Stimulated activated CD8-positive, alpha-beta memory T cell treated with anti-CD3 and anti-CD28 coated beads, Interleukin-2, amount 100 ng/mL, for 1 hour (primary cell): ENCODE data around the gene POU5F1.
"Not testable (repeated sequence)": the region's sequence is repeated elsewhere in the genome, so short reads cannot be mapped to it uniquely, and the experiment has no call there.

Source experiments
- DNase-seq, 2 donors: peaks; one replicate each; pipeline ENCODE4 v3.0.0-alpha.2; 2020; ENCODE audit warnings: low read depth in 2 of 2

Gene POU5F1

DNA sequence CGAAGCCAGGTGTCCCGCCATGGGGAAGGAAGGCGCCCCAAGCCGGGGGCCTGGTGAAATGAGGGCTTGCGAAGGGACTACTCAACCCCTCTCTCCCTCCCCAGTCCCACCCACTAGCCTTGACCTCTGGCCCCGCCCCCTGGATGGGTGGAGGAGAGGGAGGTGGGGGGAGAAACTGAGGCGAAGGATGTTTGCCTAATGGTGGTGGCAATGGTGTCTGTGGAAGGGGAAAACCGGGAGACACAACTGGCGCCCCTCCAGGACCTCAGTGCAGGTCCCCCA is at the start of gene POU5F1:
POU5F1 (minus strand) TSS at position 83 of the 282 bp plus-strand sequence; CDS start at position 21, 62 bp downstream.
- no peak for DNase-seq

DNA sequence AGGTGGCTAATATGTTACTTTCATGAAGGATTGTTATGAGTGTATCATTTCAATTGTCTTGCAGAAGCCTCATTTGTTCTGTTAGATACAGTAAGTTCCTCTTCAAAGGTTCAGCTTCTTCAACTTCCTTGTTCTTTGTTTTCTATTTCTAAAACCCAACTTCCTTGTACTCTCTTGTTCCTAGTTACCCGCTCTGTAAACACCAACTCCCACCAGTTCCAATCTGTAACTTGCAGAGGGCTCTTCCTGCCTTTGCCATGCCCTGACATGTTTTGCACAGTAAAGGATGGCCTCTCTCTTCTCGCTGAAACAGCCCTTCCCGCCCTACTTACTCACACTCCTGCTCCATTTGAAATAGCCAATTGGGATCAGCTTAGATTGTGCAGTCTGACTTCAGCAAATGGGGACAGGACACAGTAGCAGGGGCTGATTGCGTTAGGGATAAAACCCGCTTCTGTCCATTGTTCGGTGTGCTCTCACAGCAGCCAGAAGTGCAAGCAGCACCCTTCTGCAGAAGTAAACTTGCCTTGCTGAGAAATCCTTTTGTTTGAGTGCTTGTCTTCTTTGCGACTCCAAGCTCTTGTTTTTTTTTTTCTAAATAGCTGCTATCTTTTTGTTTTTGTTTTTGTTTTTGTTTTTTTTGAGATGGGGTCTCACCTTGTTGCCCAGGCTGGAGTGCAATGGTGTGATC is 45.9 kb upstream of the POU5F1 start:
- DNase-seq: no peak

DNA sequence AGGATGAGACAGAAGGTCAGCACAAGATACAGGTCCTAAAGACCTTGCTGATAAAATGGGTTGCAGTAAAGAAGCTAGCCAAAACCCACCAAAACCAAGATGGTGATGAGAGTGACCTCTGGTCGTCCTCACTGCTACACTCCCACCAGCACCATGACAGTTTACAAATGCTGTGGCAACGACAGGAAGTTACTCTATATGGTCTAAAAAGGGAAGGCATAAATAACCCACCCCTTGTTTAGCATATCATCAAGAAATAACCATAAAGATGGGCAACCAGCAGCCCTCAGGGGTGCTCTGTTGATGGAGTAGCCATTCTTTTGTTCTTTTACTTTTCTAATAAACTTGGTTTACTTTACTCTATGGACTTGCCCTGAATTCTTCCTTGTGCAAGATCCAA is 44.7 kb upstream of the POU5F1 start:
- DNase-seq: not testable (repeated sequence)

DNA sequence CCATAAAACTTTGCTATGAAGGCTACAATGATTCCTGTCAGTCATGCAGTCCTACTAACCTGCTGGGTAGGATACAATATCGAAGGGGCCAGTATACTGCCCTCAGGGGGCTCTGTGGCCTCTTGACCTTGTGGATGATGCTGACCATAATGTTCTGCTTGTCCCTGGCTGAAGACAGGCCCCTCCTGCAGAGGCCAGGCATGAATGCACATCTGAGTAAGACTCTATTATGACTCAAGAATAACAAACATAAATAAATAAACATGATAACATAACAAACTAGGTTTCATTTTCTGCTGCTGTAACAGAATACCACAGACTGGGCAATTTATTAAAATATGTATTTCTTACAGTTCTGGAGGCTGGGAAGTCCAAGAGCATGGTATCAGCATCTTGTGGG is 44.0 kb upstream of the POU5F1 start:
- DNase-seq: no peak

DNA sequence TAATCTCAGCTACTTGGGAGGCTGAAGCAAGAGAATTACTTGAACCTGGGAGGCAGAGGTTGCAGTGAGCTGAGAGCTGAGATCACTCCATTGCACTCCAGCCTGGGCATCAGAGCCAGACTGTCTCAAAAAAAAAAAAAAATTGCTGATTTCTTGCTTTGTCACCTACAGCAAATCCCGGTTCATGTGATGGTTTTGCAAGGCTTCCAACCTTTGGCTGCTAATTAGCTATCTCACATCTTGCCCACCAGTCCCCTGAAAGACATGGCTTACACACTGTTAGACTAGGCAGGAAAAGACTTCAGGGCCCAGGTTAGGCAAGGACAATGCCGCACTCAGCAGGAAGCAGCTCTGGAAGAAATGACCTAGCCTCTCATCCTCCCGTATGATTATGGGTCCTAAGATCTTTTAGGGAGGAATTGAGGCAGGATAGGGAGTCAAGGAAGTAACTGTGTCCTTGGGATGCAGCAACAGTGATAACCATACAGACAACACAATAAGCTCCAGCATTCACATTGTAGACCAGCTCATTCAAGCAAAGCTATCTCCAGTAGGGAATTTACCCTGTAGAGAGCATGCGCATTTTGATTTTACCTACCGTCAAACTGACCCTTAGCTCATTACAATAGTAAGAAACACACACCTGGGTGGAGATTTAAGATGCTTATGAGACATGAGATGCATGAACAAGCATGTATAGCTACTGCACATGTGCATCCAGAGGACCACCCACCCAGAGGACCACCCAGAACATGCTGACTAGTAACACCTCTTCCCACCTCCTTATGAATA is 40.5 kb upstream of the POU5F1 start:
- DNase-seq: no peak

DNA sequence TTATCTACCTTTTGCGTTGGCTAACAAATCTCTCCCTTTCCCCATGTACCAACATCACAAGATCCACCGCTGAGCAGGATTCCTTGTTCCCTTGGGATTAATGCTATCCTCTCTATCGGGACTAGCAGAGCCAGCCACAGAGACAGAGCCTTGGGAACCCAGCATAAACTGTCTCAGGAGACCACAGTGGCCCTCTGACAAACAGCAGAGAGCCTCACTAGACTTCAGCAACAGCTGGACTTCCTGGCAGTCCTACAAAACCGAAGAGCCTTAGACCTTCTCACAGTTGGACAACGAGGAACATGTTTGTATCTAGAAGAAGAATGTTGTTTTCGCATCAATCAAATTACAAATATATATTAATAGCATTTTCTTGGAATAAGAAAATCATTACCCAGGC is 39.6 kb upstream of the POU5F1 start:
- DNase-seq: no peak

DNA sequence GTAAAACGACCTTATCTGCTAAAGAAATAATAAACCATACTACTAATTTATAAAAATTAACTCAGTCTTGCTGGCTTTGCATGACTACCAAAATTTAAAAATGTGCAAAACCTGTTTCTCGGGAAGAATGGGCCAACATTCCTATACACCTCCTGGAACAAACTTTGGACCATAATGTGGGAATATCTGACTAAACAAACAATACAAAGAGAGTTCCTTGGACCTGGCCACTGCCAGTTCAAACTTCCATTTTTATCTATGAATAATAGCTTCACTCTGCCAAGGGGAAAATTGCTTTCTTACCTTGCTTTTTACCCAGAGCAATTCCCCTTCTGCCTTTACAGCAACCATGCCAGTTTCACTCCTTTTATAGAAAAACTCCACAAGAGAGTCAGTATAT is 38.7 kb upstream of the POU5F1 start:
- DNase-seq: no peak

DNA sequence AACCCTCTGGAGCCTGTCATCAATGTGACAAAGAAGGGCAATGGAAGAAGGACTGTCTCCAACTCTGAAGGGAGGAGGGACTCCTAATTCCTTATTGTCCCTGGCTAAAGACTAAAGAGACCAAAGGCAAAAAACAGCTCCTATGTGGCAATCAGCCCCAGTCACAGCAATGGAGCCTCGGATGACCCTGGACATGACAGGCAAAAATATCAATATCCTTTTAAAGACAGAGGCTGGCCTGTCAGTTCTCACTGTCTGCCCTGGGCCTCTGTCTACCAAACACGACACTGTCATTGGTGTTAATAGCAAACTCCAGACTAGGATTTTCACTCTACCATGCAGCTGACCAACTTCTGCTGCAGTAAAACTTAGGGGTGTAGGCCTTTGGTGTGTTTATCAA is 38.0 kb upstream of the POU5F1 start:
- no peak for DNase-seq

DNA sequence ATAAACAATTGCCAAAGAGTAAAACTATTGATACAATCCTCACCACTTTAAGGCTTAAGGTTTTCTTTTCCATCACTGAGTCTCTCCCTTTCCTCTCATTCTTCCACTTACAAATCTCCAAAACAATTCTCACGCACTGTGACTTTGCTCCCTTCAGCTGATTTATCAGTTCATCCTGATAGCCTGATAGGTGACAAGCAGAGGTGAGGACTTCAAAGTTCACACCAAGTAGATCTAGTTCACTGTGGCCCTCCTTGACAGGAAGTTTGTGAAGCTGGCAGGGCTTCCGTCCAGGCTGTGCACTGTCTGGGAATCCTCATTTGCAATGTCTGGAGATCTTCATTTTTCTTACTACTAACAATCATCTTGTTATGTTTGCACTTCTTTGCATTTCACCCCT is 35.2 kb upstream of the POU5F1 start:
- no peak for DNase-seq

DNA sequence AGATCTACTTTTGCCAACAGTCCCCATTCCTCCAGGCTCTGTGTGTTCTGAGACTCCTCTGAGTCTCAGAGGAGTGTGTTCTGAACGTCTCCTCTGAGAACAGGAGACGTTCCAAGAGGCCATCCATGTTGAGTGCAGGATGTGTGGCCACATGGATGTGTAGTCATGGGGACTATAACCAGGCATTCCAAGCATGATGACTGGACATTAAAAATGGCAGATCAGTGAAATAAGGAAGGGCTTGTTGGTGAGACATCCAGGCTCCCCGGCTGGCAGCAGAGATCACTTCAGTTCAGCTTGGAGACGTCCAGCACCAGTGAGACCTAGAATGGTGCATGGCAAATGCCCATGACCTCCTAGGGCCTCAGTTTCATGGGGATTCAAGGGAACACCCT is 34.3 kb upstream of the POU5F1 start:
- no peak for DNase-seq

DNA sequence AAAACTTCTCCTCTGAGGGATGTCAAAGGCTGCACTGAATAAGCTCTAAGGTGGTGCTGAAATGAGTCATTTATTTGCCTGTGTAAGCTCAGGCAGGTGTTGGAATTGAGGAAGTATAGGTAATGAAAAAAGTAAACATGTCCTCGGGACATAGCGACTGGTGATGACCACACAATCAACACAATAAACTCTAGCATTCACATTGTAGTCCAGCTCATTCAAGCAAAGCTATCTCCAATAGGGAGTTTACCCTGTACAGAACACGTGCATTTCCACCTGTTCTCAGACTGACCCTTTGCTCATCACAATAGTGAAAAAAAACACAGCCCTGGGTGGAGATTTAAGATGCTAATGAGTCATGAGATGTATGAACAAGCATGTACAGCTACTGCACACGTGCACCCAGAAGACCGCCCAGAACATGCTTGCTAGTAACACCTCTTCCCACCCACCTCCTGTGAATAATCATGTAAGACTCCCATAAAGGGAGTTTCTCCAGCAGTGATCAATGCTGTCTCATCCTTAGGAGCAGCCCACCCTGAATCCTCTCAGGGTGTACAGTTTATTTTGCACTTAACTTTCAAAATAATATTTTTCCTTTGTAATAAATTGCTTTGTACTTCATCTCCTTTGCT is 33.0 kb upstream of the POU5F1 start:
- no peak for DNase-seq

DNA sequence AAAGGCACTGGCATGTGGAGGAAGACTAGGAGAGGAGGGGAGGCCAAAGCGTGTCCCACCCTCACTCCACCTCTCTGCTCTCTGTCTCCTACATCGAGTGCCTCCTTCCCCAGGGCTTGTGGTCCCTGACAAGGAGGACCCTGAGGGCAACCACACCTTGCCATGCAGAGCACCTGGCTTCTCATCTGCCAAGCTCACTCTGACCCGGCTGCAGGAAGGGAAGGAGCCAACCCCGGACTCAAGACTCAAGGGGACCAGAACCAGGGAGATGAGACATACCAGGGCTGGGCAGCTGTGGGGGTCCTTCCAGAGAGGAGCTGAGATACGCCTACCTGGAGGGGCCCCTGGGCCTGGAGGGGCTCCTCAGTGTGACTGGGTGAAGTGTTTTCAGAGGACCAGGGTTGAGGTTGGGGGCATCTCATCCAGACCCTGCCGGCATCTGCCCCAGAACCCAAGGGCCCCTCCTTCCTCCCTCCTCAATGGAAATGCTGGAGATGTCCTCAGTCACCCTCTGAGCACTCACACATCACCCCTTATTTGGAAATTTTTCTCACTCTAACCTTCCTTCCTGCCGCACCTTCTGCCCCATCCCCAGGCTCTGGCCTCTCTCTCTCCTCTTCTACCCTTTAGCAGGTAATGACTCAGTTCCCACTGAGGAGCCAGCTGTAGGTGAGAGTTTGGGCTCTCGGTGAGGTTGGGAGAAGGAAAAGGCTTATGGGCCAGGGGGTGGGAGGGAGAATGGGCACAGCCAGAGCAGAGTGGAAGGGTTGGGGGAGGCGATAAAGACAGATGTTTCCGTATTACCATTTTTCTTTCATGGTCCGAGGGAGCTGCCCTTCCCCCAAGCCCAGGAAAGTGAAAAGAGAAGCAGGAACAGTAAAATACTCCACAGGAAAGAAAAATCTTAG is 32.0 kb upstream of the POU5F1 start:
- no peak for DNase-seq

DNA sequence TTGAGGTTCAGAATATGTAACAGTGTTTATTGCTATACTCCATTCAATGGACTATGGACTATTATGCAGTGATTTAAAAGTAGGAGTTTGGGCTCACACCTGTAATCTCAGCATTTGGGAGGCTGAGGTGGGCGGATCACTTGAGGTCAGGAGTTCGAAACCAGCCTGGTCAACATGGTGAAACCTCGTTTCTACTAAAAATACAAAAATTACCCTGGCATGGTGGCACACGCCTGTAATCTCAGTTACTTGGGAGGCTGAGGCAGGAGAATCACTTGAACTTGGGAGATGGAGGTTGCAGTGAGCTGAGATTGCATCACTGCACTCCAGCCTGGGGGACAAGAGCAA is 28.6 kb upstream of the POU5F1 start:
- DNase-seq: not testable (repeated sequence)

DNA sequence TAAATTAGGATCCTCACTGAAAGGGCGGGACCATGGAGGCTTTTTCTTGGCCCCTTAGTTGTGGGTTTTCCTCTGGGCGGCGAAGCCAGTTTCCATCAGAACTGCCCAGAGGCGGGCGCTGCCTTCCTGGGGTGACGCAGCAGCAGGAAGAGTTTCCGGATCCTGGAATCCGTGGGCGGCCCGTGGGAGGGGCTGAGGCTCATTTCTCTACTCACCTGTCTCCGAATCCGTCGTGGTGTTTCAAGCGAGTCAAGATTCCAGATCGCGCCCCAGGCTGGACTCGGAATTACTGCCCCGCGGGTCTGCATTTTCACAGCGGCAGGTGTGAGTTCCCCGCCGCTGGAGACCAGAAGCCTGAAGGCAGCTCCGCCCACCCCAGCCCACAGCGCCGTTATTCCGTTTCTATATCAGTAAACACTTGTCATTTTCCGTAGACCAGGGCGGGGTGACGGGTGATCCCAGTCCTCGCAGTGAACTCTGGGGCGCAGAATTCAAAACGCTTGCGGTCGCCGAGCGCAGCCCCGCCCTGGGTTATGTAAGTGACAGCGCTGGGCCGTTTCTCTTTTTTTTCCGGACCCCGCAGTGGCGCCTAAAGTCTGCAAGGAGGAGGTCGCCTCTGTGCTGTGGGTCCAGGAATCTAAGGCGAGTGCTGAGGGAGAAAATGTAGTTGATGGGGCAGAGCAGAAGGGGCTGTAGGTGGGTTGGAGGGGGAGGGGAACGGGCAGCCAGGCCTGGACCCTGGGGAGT is 27.2 kb upstream of the POU5F1 start:
- DNase-seq: peak; percentile 87 to 89

DNA sequence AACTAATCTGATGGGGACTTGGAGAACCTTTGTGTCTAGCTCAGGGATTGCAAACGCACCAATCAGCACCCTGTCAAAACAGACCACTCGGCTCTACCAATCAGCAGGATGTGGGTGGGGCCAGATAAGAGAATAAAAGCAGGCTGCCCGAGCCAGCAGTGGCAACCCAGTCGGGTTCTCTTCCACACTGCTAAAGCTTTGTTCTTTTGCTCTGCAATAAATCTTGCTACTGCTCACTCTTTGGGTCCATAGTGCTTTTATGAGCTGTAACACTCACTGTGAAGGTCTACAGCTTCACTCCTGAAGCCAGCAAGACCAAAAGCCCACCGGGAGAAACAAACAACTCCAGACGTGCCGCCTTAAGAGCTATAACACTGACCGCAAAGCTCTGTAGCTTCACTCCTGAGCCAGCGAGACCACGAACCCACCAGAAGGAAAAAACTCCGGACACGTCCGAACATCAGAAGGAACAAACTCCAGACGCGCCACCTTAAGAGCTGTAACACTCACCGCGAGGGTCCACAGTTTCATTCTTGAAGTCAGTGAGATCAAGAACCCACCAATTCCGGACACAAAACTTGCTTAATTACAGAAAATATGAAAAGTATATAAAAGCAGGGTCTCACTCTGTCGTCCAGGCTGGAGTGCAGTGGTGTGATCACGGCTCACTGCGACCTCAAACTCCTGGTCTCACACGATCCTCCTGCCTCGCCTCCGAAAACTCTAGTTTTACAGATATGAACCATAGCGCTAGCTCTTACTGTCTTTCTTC is 26.0 kb upstream of the POU5F1 start:
- not testable (repeated sequence) for DNase-seq

DNA sequence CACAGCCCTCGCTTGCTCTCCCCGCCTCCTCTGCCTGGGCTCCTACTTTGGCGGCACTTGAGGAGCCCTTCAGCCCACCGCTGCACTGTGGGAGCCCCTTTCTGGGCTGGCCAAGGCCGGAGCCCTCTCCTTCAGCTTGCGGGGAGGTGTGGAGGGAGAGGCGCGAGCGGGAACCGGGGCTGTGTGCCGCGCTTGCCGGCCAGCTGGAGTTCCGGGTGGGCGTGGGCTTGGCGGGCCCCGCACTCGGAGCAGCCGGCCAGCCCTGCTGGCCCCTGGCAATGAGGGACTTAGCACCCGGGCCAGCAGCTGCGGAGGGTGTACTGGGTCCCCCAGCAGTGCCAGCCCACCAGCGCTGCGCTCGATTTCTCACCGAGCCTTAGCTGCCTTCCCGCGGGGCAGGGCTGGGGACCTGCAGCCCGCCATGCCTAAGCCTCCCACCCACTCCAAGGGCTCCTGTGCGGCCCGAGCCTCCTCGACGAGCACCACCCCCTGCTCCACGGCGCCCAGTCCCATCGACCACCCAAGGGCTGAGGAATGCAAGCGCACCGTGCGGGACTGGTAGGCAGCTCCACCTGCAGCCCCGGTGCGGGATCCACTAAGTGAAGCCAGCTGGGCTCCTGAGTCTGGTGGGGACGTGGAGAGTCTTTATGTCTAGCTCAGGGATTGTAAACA is 25.0 kb upstream of the POU5F1 start:
- not testable (repeated sequence) for DNase-seq

DNA sequence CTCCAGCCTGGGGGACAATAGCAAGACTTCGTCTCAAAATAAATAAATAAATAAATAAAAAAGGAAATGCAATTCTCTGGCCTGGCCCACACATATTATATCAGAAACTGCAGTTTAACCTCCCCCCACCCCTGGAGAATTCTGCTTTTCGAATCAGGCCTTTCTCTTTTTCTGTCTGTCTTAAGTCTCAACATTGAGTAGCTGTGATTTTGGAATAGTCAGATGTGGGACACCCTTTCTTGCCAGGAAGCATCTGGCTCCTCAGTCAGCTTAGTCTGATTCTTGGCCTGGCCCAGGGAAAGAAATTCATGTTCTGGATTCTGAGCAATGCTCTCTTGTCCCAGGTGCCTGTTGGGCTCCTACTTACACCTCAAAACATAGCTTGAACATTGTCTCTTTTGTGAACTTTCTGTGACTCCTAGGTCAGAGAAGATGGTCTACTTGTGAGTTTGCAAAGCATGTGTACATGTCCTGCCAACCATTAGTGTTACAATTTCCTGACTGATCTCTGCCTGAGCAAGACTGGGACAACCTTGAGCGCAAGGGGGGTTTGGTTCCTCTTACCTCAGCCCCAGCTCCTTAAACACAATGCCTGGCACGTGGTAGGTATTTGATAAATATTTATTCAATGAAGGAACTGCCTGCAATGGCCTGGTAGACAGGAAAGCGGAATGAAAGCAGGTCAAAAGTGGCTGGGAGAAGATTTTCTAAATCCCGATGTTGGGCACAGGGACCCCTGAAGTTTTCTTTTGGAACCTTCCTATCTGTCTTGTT is 23.8 kb upstream of the POU5F1 start:
- no peak for DNase-seq

DNA sequence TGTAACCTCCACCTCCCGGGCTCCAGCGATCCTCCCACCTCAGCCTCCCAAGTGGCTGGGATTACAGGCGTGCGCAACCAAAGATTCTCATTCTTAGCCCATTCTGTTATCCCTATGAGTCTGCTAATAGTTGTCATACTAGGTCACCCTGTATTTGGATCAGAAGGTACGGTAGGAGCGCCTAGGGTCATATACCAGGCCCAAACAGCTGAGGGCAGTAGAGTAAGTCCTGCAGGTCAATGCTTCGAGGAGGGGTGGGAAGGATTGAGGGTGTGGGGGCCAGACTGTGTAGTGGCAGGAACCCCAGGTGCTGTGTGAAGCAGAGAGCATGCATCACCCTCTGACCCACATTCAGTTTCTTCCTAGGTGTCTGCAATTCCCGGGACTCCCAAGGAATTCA is 22.7 kb upstream of the POU5F1 start:
- no peak for DNase-seq

DNA sequence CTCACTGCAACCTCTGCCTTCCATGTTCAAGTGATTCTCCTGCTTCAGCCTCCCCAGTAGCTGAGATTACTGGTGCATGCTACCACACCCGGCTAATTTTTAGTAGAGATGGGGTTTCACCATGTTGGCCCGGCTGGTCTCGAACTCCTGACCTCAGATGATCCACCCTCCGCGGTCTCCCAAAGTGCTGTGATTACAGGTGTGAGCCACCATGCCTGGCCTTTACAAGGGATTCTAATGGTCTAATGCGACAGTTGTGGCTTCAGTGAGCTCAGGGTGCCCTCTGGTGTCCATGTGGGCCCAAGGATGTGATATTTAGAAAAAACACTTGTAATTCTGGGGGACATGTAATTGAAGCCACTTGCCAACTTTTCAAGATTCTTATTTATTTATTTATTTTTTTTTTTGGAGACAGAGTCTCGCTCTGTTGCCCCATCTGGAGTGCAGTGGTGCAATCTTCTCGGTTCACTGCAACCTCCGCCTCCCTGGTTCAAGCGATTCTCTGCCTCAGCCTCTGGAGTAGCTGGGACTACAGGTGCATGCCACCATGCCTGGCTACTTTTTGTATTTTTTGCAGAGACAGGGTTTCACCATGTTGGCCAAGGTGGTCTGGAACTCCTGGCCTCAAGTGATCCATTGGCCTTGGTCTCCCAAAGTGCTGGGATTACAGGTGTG is 22.1 kb upstream of the POU5F1 start:
- not testable (repeated sequence) for DNase-seq
